K562 (cell line): Measurements from ENCODE around the gene SLC19A1. TPM values are rescaled to one million over a fixed set of nuclear protein-coding genes. Genes with fewer than 3 reads are reported as not detected.

Experiments used
- CREB1 ChIP-seq, 2 experiments: sonication (generic) in 1 of 2; formaldehyde crosslinking in 1 of 2; IDR thresholded peaks; 2 replicates each; pipeline versions ENCODE4 v1.6.1 to v1.8.0; 2012 to 2022; ENCODE audit warnings: inconsistent platforms in 1 of 2, mild to moderate bottlenecking in 1 of 2, missing genetic modification reagents in 1 of 2, moderate library complexity in 1 of 2
- HDAC1 ChIP-seq, 2 experiments: fragments of 450-650 bp; IDR thresholded peaks; 2 replicates each; pipeline ENCODE4 v1.6.1; 2016 to 2017; ENCODE audit warnings: inconsistent platforms in 1 of 2, mild to moderate bottlenecking in 1 of 2, moderate library complexity in 1 of 2
- HNRNPK ChIP-seq: fragments of 200-400 bp; formaldehyde crosslinking; IDR thresholded peaks from one replicate; pipeline ENCODE4 v1.6.1; 2018; ENCODE audit warnings: mild to moderate bottlenecking, low read depth, low read length; ENCODE audit not compliant: poor library complexity, severe bottlenecking
- KDM1A ChIP-seq, 2 experiments: fragments of 450-650 bp; IDR thresholded peaks; 2 replicates each; pipeline ENCODE4 v1.6.1; 2016; ENCODE audit warnings: mild to moderate bottlenecking in 2 of 2
- L3MBTL2 ChIP-seq: fragments of 450-650 bp; IDR thresholded peaks from 2 replicates; pipeline ENCODE4 v1.6.1; 2016; ENCODE audit warnings: mild to moderate bottlenecking, moderate library complexity
- MTA3 ChIP-seq: fragments of 450-650 bp; formaldehyde crosslinking; IDR thresholded peaks from 2 replicates; pipeline ENCODE4 v1.6.1; 2017; ENCODE audit warnings: mild to moderate bottlenecking, borderline replicate concordance
- PHB2 ChIP-seq: fragments of 450-650 bp; IDR thresholded peaks from 2 replicates; pipeline ENCODE4 v1.6.1; 2017; ENCODE audit warnings: low read depth
- SMAD4 ChIP-seq: fragments of 250-450 bp; sonication (Bioruptor Pico); conservative IDR thresholded peaks from 2 replicates; pipeline ENCODE4 v1.8.0; 2021; ENCODE audit warnings: inconsistent platforms, mild to moderate bottlenecking, moderate library complexity
- YY1 ChIP-seq, 3 experiments: IDR thresholded peaks; 2 replicates each; pipeline ENCODE4 v1.6.1; 2011; ENCODE audit warnings: low read length in 2 of 3, mild to moderate bottlenecking in 2 of 3, moderate library complexity in 2 of 3, borderline replicate concordance in 1 of 3, control low read depth in 1 of 3, low read depth in 1 of 3; ENCODE audit not compliant: insufficient read depth in 3 of 3, insufficient replicate concordance in 2 of 3, control insufficient read depth in 1 of 3, insufficient read length in 1 of 3; ENCODE audit errors: extremely low read depth in 1 of 3
- polyA plus RNA-seq, 8 experiments: library from polyadenylated mRNA; depleted of rRNA in 4 of 8; stranded (reverse) in 5 of 8; unstranded in 3 of 8; fragments of >200 nt; fragmentation: Nextera tagmentation in 2 of 8; fragmentation: Illumina TruSeq in 1 of 8; extraction: Ambion mirVana in 2 of 8; extraction: Trizol in 1 of 8; gene quantifications; 2 replicates each; pipeline versions ENCODE4 v1.2.1 to v1.2.3, GENCODE V29; 2011 to 2014; ENCODE audit warnings: inconsistent platforms in 1 of 8, missing spikeins in 1 of 8
- total RNA-seq, 7 experiments: library from RNA; depleted of rRNA in 6 of 7; stranded (reverse); fragments of >200 nt in 6 of 7; fragmentation: Illumina TruSeq in 2 of 7; extraction: Trizol in 2 of 7; gene quantifications; 2 replicates each; pipeline versions ENCODE4 v1.2.1 to v1.2.3, GENCODE V29; 2011 to 2021; ENCODE audit warnings: low replicate concordance in 1 of 7
- TF ChIP-seq, protein P1 (sequence below), 2 experiments: IDR thresholded peaks; 2 replicates each; pipeline ENCODE4 v1.6.1; 2011; ENCODE audit warnings: borderline replicate concordance in 1 of 2, control low read depth in 1 of 2, low read depth in 1 of 2, low read length in 1 of 2, mild to moderate bottlenecking in 1 of 2, mixed read lengths in 1 of 2, moderate library complexity in 1 of 2; ENCODE audit not compliant: insufficient read depth in 1 of 2, insufficient read length in 1 of 2, poor library complexity in 1 of 2, severe bottlenecking in 1 of 2; ENCODE audit errors: extremely low read depth in 1 of 2
- TF ChIP-seq, protein P2 (sequence below): sonication (generic); formaldehyde crosslinking; IDR thresholded peaks from 2 replicates; pipeline ENCODE4 v1.9.0; 2022; ENCODE audit warnings: mild to moderate bottlenecking, missing genetic modification reagents
- TF ChIP-seq, protein P3 (sequence below): sonication (generic); formaldehyde crosslinking; IDR thresholded peaks from 2 replicates; pipeline ENCODE4 v1.8.0; 2022; ENCODE audit warnings: mild to moderate bottlenecking, missing genetic modification reagents
- TF ChIP-seq, protein P4 (sequence below), 2 experiments: fragments of 450-650 bp; conservative IDR thresholded peaks; 2 replicates each; pipeline ENCODE4 v1.6.1; 2017; ENCODE audit warnings: mild to moderate bottlenecking in 2 of 2, moderate library complexity in 2 of 2

The SLC19A1 gene
- total and polyA plus RNA-seq, 9 of the 15 experiments (the other 6 are each of a cell fraction or from before 2014, with no cell fraction given): 0.65 to 88.7 (median 12.0) TPM

DNA sequence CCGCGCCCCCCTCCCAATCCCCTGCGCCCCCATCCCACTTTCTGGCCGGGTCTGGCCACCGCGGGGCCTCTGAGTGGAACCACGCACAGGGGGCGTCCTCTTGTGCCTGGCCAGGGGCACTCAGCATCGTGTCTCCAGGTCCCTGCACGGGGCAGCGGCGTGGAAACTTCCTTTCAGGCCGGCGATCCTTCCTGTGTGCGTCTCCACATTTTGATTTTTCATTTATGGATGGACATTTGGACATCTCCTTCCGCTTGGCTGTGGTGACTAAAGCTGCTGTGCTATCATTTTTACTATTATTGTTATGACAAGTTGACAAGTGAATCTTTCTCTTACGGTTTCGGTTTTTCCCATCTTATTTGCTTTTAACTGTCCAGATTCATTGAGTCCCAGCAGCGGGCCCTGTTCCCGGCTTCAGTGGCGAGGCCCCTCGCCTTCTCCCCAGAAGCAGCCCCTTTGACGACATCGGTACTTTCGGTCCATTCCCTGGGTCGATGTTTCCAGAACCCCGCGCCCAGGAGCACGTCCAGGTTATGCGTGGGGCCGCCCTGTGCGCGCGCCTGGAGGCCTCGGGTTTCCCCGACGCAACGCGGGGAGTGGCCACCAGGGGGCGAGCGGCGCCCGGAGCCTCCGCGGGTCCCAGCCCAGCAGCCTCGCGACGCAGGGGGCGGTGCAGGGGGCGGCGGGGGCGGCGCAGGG lies 12.4 kb upstream of the SLC19A1 start (continued):
- TF ChIP-seq, protein P1, sequence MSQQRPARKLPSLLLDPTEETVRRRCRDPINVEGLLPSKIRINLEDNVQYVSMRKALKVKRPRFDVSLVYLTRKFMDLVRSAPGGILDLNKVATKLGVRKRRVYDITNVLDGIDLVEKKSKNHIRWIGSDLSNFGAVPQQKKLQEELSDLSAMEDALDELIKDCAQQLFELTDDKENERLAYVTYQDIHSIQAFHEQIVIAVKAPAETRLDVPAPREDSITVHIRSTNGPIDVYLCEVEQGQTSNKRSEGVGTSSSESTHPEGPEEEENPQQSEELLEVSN (IDR thresholded peaks at IDR 0.05; ENCODE audit: borderline replicate concordance in 1 of 2, extremely low read depth in 1 of 2, insufficient read depth in 1 of 2, insufficient read length in 1 of 2, low read depth in 1 of 2, low read length in 1 of 2, poor library complexity in 1 of 2, severe bottlenecking in 1 of 2): peak in 1 of 2 experiments; percentile 38
- TF ChIP-seq HDAC1 (IDR thresholded peaks at IDR 0.05) (peak in 1 of 2 experiments; percentile 68; a peak in 2 of 4 replicates), YY1 (IDR thresholded peaks at IDR 0.05; ENCODE audit: borderline replicate concordance in 1 of 3, control insufficient read depth in 1 of 3, extremely low read depth in 1 of 3, insufficient read depth in 3 of 3, insufficient read length in 1 of 3, insufficient replicate concordance in 2 of 3, low read depth in 1 of 3, low read length in 2 of 3) (peak in 2 of 3 experiments; percentile 34 to 37), L3MBTL2 (peak; percentile 49; the same call in 1 of the 2 replicates), KDM1A (IDR thresholded peaks at IDR 0.05) (peak; percentile 93 to 94), CREB1 (IDR thresholded peaks at IDR 0.05) (no peak), CREB1 (CRISPR knock-in tag; IDR thresholded peaks at IDR 0.05) (0 out of 2 replicates have a peak, but pooled peaks have one; percentile 58), MTA3 (peak; percentile 70; the same call in 1 of the 2 replicates), PHB2 (no peak), SMAD4 (0 out of 2 replicates have a peak, but pooled peaks have one; percentile 44), HNRNPK (no peak)
- TF ChIP-seq, protein P2, sequence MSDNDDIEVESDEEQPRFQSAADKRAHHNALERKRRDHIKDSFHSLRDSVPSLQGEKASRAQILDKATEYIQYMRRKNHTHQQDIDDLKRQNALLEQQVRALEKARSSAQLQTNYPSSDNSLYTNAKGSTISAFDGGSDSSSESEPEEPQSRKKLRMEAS (CRISPR knock-in tag): peak; percentile 58
- TF ChIP-seq, protein P3, sequence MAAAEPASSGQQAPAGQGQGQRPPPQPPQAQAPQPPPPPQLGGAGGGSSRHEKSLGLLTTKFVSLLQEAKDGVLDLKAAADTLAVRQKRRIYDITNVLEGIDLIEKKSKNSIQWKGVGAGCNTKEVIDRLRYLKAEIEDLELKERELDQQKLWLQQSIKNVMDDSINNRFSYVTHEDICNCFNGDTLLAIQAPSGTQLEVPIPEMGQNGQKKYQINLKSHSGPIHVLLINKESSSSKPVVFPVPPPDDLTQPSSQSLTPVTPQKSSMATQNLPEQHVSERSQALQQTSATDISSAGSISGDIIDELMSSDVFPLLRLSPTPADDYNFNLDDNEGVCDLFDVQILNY (CRISPR knock-in tag): no peak
- TF ChIP-seq, protein P4, sequence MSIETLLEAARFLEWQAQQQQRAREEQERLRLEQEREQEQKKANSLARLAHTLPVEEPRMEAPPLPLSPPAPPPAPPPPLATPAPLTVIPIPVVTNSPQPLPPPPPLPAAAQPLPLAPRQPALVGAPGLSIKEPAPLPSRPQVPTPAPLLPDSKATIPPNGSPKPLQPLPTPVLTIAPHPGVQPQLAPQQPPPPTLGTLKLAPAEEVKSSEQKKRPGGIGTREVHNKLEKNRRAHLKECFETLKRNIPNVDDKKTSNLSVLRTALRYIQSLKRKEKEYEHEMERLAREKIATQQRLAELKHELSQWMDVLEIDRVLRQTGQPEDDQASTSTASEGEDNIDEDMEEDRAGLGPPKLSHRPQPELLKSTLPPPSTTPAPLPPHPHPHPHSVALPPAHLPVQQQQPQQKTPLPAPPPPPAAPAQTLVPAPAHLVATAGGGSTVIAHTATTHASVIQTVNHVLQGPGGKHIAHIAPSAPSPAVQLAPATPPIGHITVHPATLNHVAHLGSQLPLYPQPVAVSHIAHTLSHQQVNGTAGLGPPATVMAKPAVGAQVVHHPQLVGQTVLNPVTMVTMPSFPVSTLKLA (conservative IDR thresholded peaks at IDR 0.05): 0 out of 4 replicates have a peak, but pooled peaks of 1 of the 2 experiments have one; percentile 35
